Keratinocyte (primary cell): ENCODE data around the gene ZNF362.

Source experiments
- EZH2 ChIP-seq: IDR thresholded peaks from one replicate; pipeline ENCODE4 v1.6.1; 2012; ENCODE audit warnings: inconsistent platforms, mild to moderate bottlenecking, low read length, moderate library complexity
- TF ChIP-seq, protein P1 (sequence below), 3 experiments: IDR thresholded peaks in 1 of 3; conservative IDR thresholded peaks in 1 of 3; optimal IDR thresholded peaks in 1 of 3; 2 replicates in 2 of 3; 3 replicates in 1 of 3; pipeline versions ENCODE3 to v1.5.1; 2011; ENCODE audit warnings: low read length in 3 of 3, mild to moderate bottlenecking in 3 of 3, moderate library complexity in 2 of 3, control low read depth in 1 of 3, inconsistent platforms in 1 of 3; ENCODE audit not compliant: insufficient read depth in 2 of 3; ENCODE audit errors: extremely low read depth in 1 of 3

DNA sequence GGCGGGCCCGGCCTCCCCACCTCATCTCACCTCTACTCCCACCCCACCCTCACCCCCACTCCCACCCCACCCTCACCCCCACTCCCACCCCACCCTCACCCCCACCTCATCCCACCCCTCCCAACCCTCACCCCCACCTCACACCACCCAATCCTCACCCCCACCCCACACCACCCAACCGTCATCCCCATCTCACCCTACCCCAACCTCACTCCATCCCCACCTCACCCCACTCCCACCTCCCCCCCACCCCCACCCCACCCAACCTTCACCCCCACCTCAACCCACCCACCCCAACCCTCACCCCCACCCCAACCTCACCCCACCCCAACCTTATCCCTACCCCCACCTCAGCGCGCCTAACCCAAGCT is 51.2 kb downstream of the ZNF362 start:
- TF ChIP-seq, protein P1, sequence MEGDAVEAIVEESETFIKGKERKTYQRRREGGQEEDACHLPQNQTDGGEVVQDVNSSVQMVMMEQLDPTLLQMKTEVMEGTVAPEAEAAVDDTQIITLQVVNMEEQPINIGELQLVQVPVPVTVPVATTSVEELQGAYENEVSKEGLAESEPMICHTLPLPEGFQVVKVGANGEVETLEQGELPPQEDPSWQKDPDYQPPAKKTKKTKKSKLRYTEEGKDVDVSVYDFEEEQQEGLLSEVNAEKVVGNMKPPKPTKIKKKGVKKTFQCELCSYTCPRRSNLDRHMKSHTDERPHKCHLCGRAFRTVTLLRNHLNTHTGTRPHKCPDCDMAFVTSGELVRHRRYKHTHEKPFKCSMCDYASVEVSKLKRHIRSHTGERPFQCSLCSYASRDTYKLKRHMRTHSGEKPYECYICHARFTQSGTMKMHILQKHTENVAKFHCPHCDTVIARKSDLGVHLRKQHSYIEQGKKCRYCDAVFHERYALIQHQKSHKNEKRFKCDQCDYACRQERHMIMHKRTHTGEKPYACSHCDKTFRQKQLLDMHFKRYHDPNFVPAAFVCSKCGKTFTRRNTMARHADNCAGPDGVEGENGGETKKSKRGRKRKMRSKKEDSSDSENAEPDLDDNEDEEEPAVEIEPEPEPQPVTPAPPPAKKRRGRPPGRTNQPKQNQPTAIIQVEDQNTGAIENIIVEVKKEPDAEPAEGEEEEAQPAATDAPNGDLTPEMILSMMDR (optimal IDR thresholded peaks at IDR 0.05 in 1 of 3, IDR thresholded peaks at IDR 0.05 in 1 of 3, conservative IDR thresholded peaks at IDR 0.05 in 1 of 3; ENCODE audit: extremely low read depth in 1 of 3, insufficient read depth in 2 of 3, low read length in 3 of 3), result no peak
- no peak for TF ChIP-seq EZH2
